ENCODE measurements around the gene GGA1.

The GGA1 gene

GRCh38 chr22:37676736-37677492 is 68.3 kb downstream of the GGA1 start:
- H3K4me1 ChIP-seq (ENCODE audit: low read length), result peaks cover 25% of the 10 kb centered on the region

GRCh38 chr22:37677493-37677974 is 68.9 kb downstream of the GGA1 start:
- Histone ChIP-seq H3K27me3 (replicated peaks; ENCODE audit: insufficient read depth, low read length) (no peaks in the 10 kb centered on the region), H4K20me1 (ENCODE audit: insufficient read depth, low read length) (no peaks in the 10 kb centered on the region), H3K9ac (ENCODE audit: low read length) (no peak overlapping the region), H3K36me3 (replicated peaks; ENCODE audit: insufficient read depth, low read length) (no peaks in the 10 kb centered on the region), H3K4me2 (ENCODE audit: low read depth, low read length) (peak overlapping the region; percentile 90), H3K9me2 (replicated peaks; ENCODE audit: insufficient read depth, low read length) (no peaks in the 10 kb centered on the region), H3F3A (ENCODE audit: insufficient read depth, low read length) (peaks cover 34% of the 10 kb centered on the region), H3K4me3 (ENCODE audit: low read length) (peak overlapping the region; percentile 65), H3K4me1 (ENCODE audit: low read length) (peaks cover 21% of the 10 kb centered on the region), H3K79me2 (ENCODE audit: low read length) (peaks cover 21% of the 10 kb centered on the region), H3K9me3 (replicated peaks; ENCODE audit: insufficient read depth, low read length) (no peaks in the 10 kb centered on the region), H2AFZ (ENCODE audit: low read length) (peak overlapping the region; percentile 96), H3K27ac (ENCODE audit: low read length) (peak overlapping the region; percentile 82; the same call in 1 of the 2 replicates)
- TF ChIP-seq EZH2 (optimal IDR thresholded peaks at IDR 0.05; ENCODE audit: low read depth, low read length) (no peak), CTCF (IDR thresholded peaks at IDR 0.05; ENCODE audit: low read length) (no peak), EZH2phosphoT487 (IDR thresholded peaks at IDR 0.05; ENCODE audit: low read length) (no peak)
- DNase-seq, result no peak

More at GRCh38 chr22:37676736-37677492, 68.3 kb downstream of the GGA1 start:
- Histone ChIP-seq H3K36me3 (replicated peaks; ENCODE audit: insufficient read depth, low read length) (no peaks in the 10 kb centered on the region), H3K4me3 (ENCODE audit: low read length) (peak overlapping the region; percentile 65), H3K27ac (ENCODE audit: low read length) (peak overlapping the region; percentile 82), H3K9me2 (replicated peaks; ENCODE audit: insufficient read depth, low read length) (no peaks in the 10 kb centered on the region), H3F3A (ENCODE audit: insufficient read depth, low read length) (peaks cover 38% of the 10 kb centered on the region), H3K9ac (ENCODE audit: low read length) (peak overlapping the region; percentile 71), H3K79me2 (ENCODE audit: low read length) (peaks cover 21% of the 10 kb centered on the region), H3K27me3 (replicated peaks; ENCODE audit: insufficient read depth, low read length) (no peaks in the 10 kb centered on the region), H4K20me1 (ENCODE audit: insufficient read depth, low read length) (no peaks in the 10 kb centered on the region), H2AFZ (ENCODE audit: low read length) (peak overlapping the region; percentile 96), H3K9me3 (replicated peaks; ENCODE audit: insufficient read depth, low read length) (no peaks in the 10 kb centered on the region), H3K4me2 (ENCODE audit: low read depth, low read length) (peak overlapping the region; percentile 90)
- DNase-seq, result peak; percentile 89
- TF ChIP-seq CTCF (IDR thresholded peaks at IDR 0.05; ENCODE audit: low read length), result no peak
- TF ChIP-seq EZH2phosphoT487 (IDR thresholded peaks at IDR 0.05; ENCODE audit: low read length), result no peak
- TF ChIP-seq EZH2 (optimal IDR thresholded peaks at IDR 0.05; ENCODE audit: low read depth, low read length), result no peak

GRCh38 chr22:37678372-37678771 is 69.7 kb downstream of the GGA1 start:
- no peak for TF ChIP-seq EZH2phosphoT487 (IDR thresholded peaks at IDR 0.05; ENCODE audit: low read length)
- no peak for TF ChIP-seq CTCF (IDR thresholded peaks at IDR 0.05; ENCODE audit: low read length)
- no peak for TF ChIP-seq EZH2 (optimal IDR thresholded peaks at IDR 0.05; ENCODE audit: low read depth, low read length)
- H3K27ac ChIP-seq (ENCODE audit: low read length), result no peak overlapping the region
- H3K36me3 ChIP-seq (replicated peaks; ENCODE audit: insufficient read depth, low read length), result no peaks in the 10 kb centered on the region

More at GRCh38 chr22:37678372-37678771, 69.7 kb downstream of the GGA1 start:
- H3K9me2 ChIP-seq (replicated peaks; ENCODE audit: insufficient read depth, low read length), result no peaks in the 10 kb centered on the region
- no peak overlapping the region for H3K9ac ChIP-seq (ENCODE audit: low read length)
- peaks cover 18% of the 10 kb centered on the region for H3K4me1 ChIP-seq (ENCODE audit: low read length)
- H3K4me3 ChIP-seq (ENCODE audit: low read length), result no peak overlapping the region
- no peak for DNase-seq
- peaks cover 21% of the 10 kb centered on the region for H3K79me2 ChIP-seq (ENCODE audit: low read length)
- H2AFZ ChIP-seq (ENCODE audit: low read length), result no peak overlapping the region
- no peaks in the 10 kb centered on the region for H3K9me3 ChIP-seq (replicated peaks; ENCODE audit: insufficient read depth, low read length)
- H4K20me1 ChIP-seq (ENCODE audit: insufficient read depth, low read length), result no peaks in the 10 kb centered on the region
- H3F3A ChIP-seq (ENCODE audit: insufficient read depth, low read length), result peaks cover 32% of the 10 kb centered on the region
- H3K27me3 ChIP-seq (replicated peaks; ENCODE audit: insufficient read depth, low read length), result no peaks in the 10 kb centered on the region
- no peak overlapping the region for H3K4me2 ChIP-seq (ENCODE audit: low read depth, low read length)
